ENCODE data around the gene PDCD1.
"Not testable (repeated sequence)": the region's sequence is repeated elsewhere in the genome, so short reads cannot be mapped to it uniquely, and the experiment has no call there.

PDCD1 gene

GRCh38 chr2:241850544-241851324 is 8.0 kb downstream of the PDCD1 start:
- no peak for DNase-seq

- DNase-seq = no peak
Measured at GRCh38 chr2:241849616-241850543, 8.8 kb downstream of the PDCD1 start.

- DNase-seq = no peak
Measured at GRCh38 chr2:241848761-241849615, 9.7 kb downstream of the PDCD1 start.

GRCh38 chr2:241846406-241846805 is 12.3 kb downstream of the PDCD1 start:
- DNase-seq = no peak

GRCh38 chr2:241844831-241845578 is 13.7 kb downstream of the PDCD1 start:
- DNase-seq = no peak

GRCh38 chr2:241844066-241844728 is 14.5 kb downstream of the PDCD1 start:
- DNase-seq = peak; percentile 85

GRCh38 chr2:241843321-241844065 is 15.2 kb downstream of the PDCD1 start:
- DNase-seq = no peak

GRCh38 chr2:241842620-241843211 is 16.0 kb downstream of the PDCD1 start:
- DNase-seq = no peak

- DNase-seq = no peak
Measured at GRCh38 chr2:241842067-241842415, 16.7 kb downstream of the PDCD1 start.

GRCh38 chr2:241841181-241842066 is 17.3 kb downstream of the PDCD1 start:
- DNase-seq = no peak

GRCh38 chr2:241837197-241837965 is 21.3 kb downstream of the PDCD1 start:
- no peak for DNase-seq

GRCh38 chr2:241836292-241836691 is 22.4 kb downstream of the PDCD1 start:
- DNase-seq = no peak

GRCh38 chr2:241835611-241836010 is 23.1 kb downstream of the PDCD1 start:
- no peak for DNase-seq

GRCh38 chr2:241834527-241835210 is 24.0 kb downstream of the PDCD1 start:
- no peak for DNase-seq

GRCh38 chr2:241833756-241834526 is 24.8 kb downstream of the PDCD1 start:
- not testable (repeated sequence) for DNase-seq

GRCh38 chr2:241833101-241833663 is 25.5 kb downstream of the PDCD1 start:
- DNase-seq = no peak

- DNase-seq = no peak
Measured at GRCh38 chr2:241827394-241827793, 31.3 kb downstream of the PDCD1 start.
